MCF 10A (cell line): Measurements from ENCODE around the gene C9orf40. TPM values are rescaled to one million over a fixed set of nuclear protein-coding genes. Genes with fewer than 3 reads are reported as not detected.

Experiments used
- BruUV-seq: library from RNA; stranded (reverse); fragments of 400-500 nt; replicated peaks from 2 replicates; lab custom pipeline; 2021; lab: Mats Ljungman, UMichigan
- CTCF ChIA-PET: fragments of 300-600 bp; sonication (Branson Sonifier 250); formaldehyde crosslinking; extraction: SDS; loops from one replicate; lab custom pipeline; 2021; ENCODE audit warnings: antibody characterized with exemption, inconsistent platforms; lab: Yijun Ruan, JAX
- POLR2A ChIA-PET: fragments of 300-600, 350-650 bp; sonication (Branson Sonifier 250); formaldehyde crosslinking; extraction: SDS; loops from one replicate; lab custom pipeline; 2020; ENCODE audit warnings: antibody characterized with exemption, inconsistent platforms; lab: Yijun Ruan, JAX
- DNase-seq: peaks from one replicate; pipeline ENCODE4 v3.0.0-alpha.2; 2018; ENCODE audit not compliant: unreplicated experiment
- H3K27ac Mint-ChIP-seq: one replicate; pipeline ENCODE4 v1.8.0; 2022; ENCODE audit warnings: mild to moderate bottlenecking, low read depth, mixed read lengths; ENCODE audit not compliant: unreplicated experiment
- H3K27me3 Mint-ChIP-seq: one replicate; pipeline ENCODE4 v1.8.0; 2022; ENCODE audit warnings: mixed read lengths; ENCODE audit not compliant: insufficient read depth, unreplicated experiment
- H3K36me3 Mint-ChIP-seq: one replicate; pipeline ENCODE4 v1.8.0; 2022; ENCODE audit warnings: mild to moderate bottlenecking, moderate library complexity, mixed read lengths; ENCODE audit not compliant: insufficient read depth, unreplicated experiment
- H3K4me1 Mint-ChIP-seq: one replicate; pipeline ENCODE4 v1.8.0; 2022; ENCODE audit warnings: mixed read lengths; ENCODE audit not compliant: insufficient read depth, unreplicated experiment
- H3K4me3 Mint-ChIP-seq: one replicate; pipeline ENCODE4 v1.8.0; 2022; ENCODE audit warnings: mild to moderate bottlenecking, moderate library complexity, mixed read lengths; ENCODE audit not compliant: unreplicated experiment
- H3K9me3 Mint-ChIP-seq: one replicate; pipeline ENCODE4 v1.8.0; 2022; ENCODE audit warnings: mixed read lengths; ENCODE audit not compliant: unreplicated experiment
- intact Hi-C: fragments of 100-400 bp; cut with micrococcal nuclease; formaldehyde crosslinking; loops from 2 replicates; pipeline ENCODE4 v1.14.1; 2022
- total RNA-seq: library from RNA; stranded (reverse); gene quantifications from 2 replicates; pipeline ENCODE4 v1.2.3, GENCODE V29; 2022
- TF ChIP-seq, protein P1 (sequence below): fragments of 200-600 bp; IDR thresholded peaks from one replicate; pipeline ENCODE4 v1.8.0; 2022; ENCODE audit warnings: antibody characterized with exemption, mild to moderate bottlenecking; ENCODE audit not compliant: unreplicated experiment

Gene C9orf40
- total RNA-seq, 1 experiment from 2014 or later: 5.6 TPM

DNA sequence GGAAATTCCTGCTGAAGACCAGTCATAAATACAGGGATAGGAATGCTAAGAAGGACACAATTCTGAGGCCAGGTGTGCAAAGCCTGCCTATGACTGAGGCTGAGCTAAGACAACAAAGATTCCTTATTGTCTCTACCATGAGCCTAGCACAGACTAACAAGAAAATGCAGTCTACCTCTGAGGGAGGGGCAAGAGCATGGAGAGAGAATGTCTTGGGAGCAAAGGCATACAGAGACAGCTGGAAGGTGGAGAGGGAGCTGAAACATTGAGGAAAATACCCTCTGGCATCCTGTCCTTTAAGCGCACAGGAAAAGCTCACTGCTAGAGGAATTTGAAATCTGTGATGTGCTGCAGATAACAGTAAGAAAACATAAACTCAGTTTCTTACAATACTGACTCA, 8.8 kb upstream of the C9orf40 start:
- no peak for DNase-seq
- Mint-ChIP-seq H3K36me3 (peaks cover 5% of the 10 kb centered on the region), H3K27ac (no peak overlapping the region), H3K4me3 (no peak overlapping the region), H3K4me1 (no peaks in the 10 kb centered on the region), H3K27me3 (no peaks in the 10 kb centered on the region), H3K9me3 (no peaks in the 10 kb centered on the region)
- BruUV-seq: no TSS peak
- POLR2A ChIA-PET: interaction anchor here (0.6 kb wide), 1 partner anchor 70 kb away, joined by 3 read pairs; no protein-coding TSS in a partner anchor
- CTCF ChIA-PET: interaction anchor here (0.9 to 3.8 kb wide), 3 partner anchors 9 to 186 kb away, joined by 3 to 28 read pairs (median 3); partner anchors contain the start of gene C9orf40
- intact Hi-C loops: no loop called here
- TF ChIP-seq, protein P1, sequence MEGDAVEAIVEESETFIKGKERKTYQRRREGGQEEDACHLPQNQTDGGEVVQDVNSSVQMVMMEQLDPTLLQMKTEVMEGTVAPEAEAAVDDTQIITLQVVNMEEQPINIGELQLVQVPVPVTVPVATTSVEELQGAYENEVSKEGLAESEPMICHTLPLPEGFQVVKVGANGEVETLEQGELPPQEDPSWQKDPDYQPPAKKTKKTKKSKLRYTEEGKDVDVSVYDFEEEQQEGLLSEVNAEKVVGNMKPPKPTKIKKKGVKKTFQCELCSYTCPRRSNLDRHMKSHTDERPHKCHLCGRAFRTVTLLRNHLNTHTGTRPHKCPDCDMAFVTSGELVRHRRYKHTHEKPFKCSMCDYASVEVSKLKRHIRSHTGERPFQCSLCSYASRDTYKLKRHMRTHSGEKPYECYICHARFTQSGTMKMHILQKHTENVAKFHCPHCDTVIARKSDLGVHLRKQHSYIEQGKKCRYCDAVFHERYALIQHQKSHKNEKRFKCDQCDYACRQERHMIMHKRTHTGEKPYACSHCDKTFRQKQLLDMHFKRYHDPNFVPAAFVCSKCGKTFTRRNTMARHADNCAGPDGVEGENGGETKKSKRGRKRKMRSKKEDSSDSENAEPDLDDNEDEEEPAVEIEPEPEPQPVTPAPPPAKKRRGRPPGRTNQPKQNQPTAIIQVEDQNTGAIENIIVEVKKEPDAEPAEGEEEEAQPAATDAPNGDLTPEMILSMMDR: no peak

DNA sequence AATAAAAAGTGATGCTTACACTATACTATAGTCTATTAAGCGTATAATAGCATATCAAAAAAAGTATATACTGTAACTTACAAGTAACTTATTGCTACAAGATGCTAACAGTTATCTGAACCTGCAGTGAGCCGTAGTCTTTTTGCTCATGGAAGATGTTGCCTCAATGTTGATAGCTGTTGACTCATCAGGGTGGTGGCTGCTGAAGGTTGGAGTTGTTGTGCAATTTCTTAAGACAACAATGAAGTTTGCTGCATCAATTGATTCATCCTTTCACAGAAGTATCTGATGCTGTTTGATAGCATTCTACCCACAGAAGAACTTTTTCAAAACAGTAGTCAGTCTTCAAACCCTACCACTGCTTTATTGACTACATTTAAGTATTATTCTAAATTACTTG, 7.8 kb upstream of the C9orf40 start:
- no peak overlapping the region for H3K4me3 Mint-ChIP-seq
- H3K27me3 Mint-ChIP-seq: no peaks in the 10 kb centered on the region
- no peaks in the 10 kb centered on the region for H3K4me1 Mint-ChIP-seq
- ChIA-PET CTCF (interaction anchor here (0.7 to 3.8 kb wide), 5 partner anchors 8 to 1880 kb away, joined by 3 to 28 read pairs (median 4); partner anchors contain the start of gene C9orf40), POLR2A (interaction anchor here (0.7 kb wide), 1 partner anchor 117 kb away, joined by 6 read pairs; no protein-coding TSS in a partner anchor)
- H3K9me3 Mint-ChIP-seq: no peaks in the 10 kb centered on the region
- H3K36me3 Mint-ChIP-seq: peaks cover 5% of the 10 kb centered on the region
- DNase-seq: peak; percentile 86
- intact Hi-C loops: no loop called here
- TF ChIP-seq, protein P1: no peak
- H3K27ac Mint-ChIP-seq: no peak overlapping the region
- BruUV-seq: no TSS peak

DNA sequence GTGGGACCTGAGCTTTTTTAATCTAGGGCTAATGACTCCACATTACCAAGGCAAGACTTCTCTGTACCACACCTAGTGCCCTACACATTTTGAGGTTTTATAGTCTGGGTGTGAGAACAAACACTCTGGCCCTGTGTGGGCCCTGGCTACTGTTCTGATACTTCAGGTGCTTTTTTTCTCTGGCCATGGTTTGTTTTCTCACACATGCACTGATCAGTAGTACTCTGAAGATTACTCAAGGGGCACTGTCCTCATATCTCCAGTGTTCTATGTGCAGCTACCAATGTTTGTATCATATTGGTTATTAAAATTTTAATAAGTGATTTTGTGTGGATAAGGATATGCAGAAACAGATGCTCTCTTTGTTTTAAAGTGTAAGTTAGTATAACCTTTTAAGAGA, 5.9 kb upstream of the C9orf40 start:
- Mint-ChIP-seq H3K9me3 (no peaks in the 10 kb centered on the region), H3K27ac (no peak overlapping the region), H3K27me3 (no peaks in the 10 kb centered on the region), H3K4me3 (no peak overlapping the region), H3K4me1 (peaks cover 3% of the 10 kb centered on the region), H3K36me3 (peaks cover 5% of the 10 kb centered on the region)
- TF ChIP-seq, protein P1: no peak
- intact Hi-C loops: no loop called here
- BruUV-seq: no TSS peak
- ChIA-PET POLR2A (no interaction called here), CTCF (interaction anchor here (0.9 kb wide), 1 partner anchor 12 kb away, joined by 3 read pairs; no protein-coding TSS in a partner anchor)
- no peak for DNase-seq

DNA sequence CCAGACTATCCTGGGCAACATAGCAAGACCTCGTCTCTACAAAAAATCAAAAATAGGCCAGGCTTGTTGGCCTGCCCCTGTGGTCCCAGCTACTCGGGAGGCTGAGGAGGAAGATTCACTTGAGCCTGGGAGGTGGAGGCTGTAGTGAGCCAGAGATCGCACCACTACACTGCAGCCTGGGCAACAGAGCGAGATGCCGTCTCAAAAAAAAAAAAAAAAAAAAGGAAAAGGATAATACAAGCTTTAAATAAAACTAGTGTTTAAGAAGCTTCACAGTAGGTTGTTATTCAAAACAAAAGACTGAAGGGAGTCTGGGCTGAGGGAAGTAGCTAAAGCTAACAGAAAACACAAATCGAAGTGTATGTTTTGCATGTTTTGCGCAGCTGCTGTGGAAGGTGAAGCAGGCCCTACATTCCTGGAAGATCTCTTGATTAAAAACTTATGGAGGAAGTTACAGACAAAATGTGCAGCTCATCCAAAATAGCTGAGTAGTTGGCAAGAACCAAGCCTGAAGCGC, 581 bp upstream of the C9orf40 start:
- TF ChIP-seq, protein P1: no peak
- H3K27ac Mint-ChIP-seq: peak overlapping the region; percentile 92
- no peaks in the 10 kb centered on the region for H3K9me3 Mint-ChIP-seq
- H3K4me1 Mint-ChIP-seq: peaks cover 9% of the 10 kb centered on the region
- POLR2A ChIA-PET: interaction anchor here (0.6 to 2.6 kb wide), 3 partner anchors 74 to 1779 kb away, joined by 3 to 17 read pairs (median 16); partner anchors contain the start of genes CARNMT1, NMRK1 and OSTF1
- H3K4me3 Mint-ChIP-seq: peak overlapping the region; percentile 88
- intact Hi-C loops: loop anchor here (2.0 to 5.0 kb wide), 4 partner anchors 49 to 176 kb away; partner anchors contain the start of gene CARNMT1
- TSS peak; percentile 53 for BruUV-seq
- no peaks in the 10 kb centered on the region for H3K27me3 Mint-ChIP-seq
- CTCF ChIA-PET: interaction anchor here (0.6 to 8.3 kb wide), 14 partner anchors 9 to 178 kb away, joined by 3 to 170 read pairs (median 5); partner anchors contain the start of gene TRPM6
- peak; percentile 8 for DNase-seq
- H3K36me3 Mint-ChIP-seq: peaks cover 9% of the 10 kb centered on the region
